ENCODE data around the gene PSTPIP1. TPM values are rescaled to one million over a fixed set of nuclear protein-coding genes. Genes with fewer than 3 reads are reported as not detected.

The PSTPIP1 gene
- total RNA-seq, 2 experiments from 2014 or later = 1.5 to 27.4 TPM

DNA sequence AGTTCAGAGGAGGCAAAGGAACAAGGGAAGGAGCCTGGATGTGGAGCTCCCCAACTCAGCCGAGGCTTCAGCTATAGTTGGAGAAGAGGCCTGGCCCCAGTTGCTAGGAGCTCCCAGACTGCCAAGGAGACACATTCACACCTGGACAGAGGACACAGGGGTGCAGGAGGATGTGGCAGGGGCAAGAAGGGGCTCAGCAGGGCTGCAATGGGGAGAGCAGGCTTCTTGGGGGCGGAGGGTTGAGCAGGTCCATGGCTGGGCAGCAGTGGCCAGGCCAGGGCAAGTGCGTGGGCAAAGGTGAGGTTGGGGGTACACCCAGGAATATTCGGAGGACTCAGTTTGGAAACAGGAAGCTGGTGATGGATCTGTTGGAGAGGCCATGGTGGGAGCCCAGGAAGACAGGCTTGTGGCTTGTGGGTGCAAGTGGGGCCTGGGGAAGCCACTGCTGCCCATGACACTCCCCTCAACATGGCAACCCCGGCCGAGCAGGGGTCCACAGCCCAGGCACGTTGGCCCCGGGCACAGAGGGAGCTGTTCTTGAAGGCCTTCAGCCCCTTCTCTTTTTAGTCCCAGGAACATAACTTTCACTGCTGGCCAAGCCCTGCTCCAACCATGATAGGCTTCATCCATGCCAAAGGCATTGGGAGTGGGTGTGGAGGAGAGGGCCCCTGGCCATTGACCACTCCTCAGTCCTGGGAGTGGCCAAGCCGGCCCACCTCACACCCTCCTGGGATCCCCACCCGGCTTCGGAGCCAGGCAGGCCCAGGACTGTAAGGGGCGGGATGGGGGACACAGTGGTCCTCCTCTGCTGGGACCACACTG is 42.7 kb downstream of the PSTPIP1 start:
- BruUV-seq (replicated peaks) = no TSS peak
- no peak for DNase-seq (ENCODE audit: low spot score)
- H3K36me3 ChIP-seq (ENCODE audit: insufficient read depth, low read length) = no peaks in the 10 kb centered on the region
- no peaks in the 10 kb centered on the region for H3K9me2 ChIP-seq (ENCODE audit: insufficient read depth, low read length)
- H2AFZ ChIP-seq (ENCODE audit: low read length) = no peak overlapping the region
- intact Hi-C loops (cut with micrococcal nuclease; ENCODE audit: unreplicated experiment) = no loop called here
- no peak overlapping the region for H3K4me2 ChIP-seq (ENCODE audit: low read length)
- no peaks in the 10 kb centered on the region for H3K79me2 ChIP-seq (ENCODE audit: insufficient read depth, low read depth, low read length)
- POLR2A ChIA-PET = interaction anchor here (0.5 kb wide), 1 partner anchor 16 kb away, joined by 3 read pairs; no protein-coding TSS in a partner anchor
- CTCF ChIA-PET (ENCODE audit: unreplicated experiment) = no interaction called here
- no peak overlapping the region for H3K27ac ChIP-seq (ENCODE audit: low read depth, low read length, poor library complexity, severe bottlenecking)
- H3K4me1 ChIP-seq (ENCODE audit: insufficient read depth, low read length, poor library complexity, severe bottlenecking) = no peaks in the 10 kb centered on the region
- no peaks in the 10 kb centered on the region for H4K20me1 ChIP-seq (ENCODE audit: insufficient read depth, low read length)
- H3K4me3 ChIP-seq (ENCODE audit: low read depth, low read length, poor library complexity, severe bottlenecking) = no peak overlapping the region
- peaks cover 10% of the 10 kb centered on the region; the same call in 1 of the 2 replicates for H3K9me3 ChIP-seq (ENCODE audit: low read length)
- TF ChIP-seq EZH2phosphoT487 (IDR thresholded peaks at IDR 0.05; ENCODE audit: borderline replicate concordance, low read depth, low read length) = no peak
- TF ChIP-seq, protein P1, sequence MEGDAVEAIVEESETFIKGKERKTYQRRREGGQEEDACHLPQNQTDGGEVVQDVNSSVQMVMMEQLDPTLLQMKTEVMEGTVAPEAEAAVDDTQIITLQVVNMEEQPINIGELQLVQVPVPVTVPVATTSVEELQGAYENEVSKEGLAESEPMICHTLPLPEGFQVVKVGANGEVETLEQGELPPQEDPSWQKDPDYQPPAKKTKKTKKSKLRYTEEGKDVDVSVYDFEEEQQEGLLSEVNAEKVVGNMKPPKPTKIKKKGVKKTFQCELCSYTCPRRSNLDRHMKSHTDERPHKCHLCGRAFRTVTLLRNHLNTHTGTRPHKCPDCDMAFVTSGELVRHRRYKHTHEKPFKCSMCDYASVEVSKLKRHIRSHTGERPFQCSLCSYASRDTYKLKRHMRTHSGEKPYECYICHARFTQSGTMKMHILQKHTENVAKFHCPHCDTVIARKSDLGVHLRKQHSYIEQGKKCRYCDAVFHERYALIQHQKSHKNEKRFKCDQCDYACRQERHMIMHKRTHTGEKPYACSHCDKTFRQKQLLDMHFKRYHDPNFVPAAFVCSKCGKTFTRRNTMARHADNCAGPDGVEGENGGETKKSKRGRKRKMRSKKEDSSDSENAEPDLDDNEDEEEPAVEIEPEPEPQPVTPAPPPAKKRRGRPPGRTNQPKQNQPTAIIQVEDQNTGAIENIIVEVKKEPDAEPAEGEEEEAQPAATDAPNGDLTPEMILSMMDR (conservative IDR thresholded peaks at IDR 0.05; ENCODE audit: low read length) = no peak

DNA sequence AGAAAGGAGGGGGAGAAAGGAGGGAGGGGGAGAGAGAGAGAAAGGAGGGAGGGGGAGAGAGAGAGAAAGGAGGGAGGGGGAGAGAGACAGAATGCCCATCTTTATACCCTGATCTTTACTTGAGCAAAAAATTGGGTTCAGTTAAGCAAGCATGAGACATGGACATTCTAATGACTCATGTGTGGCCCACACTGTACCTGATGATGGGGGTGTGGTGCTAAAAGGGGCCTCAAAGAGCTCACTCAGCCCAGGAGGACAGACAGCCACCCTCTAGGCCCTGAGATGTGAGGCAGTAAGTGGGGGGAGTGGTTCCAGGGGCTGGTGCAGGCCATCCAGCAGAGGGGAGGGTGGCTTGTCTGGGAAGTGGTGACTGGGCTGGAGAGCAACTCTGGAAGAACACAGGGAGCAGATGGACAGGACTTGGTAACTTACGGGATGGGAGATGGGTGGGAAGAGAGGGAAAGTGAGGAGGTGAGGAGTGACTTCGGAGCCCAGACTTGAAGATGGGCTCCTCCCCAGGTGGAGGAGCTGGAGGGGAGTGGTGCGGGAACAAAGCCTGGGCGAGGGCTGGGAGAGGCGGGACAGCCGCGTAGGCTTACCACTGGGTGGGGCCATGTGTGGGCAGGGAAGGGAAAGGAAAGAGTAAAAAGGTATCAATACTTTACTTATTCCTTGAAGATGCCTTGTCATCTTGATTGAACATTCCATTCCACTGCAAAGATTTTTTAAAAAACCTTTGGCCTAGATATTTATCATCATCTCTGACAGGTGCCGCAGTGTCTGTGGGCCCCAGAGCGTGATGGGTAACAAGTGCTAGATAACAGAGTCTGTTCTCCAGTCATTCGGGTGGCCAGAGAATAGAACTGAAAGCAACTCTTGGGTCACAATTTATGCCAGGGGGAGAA is 43.6 kb downstream of the PSTPIP1 start:
- TF ChIP-seq, protein P1 (conservative IDR thresholded peaks at IDR 0.05; ENCODE audit: low read length) = no peak
- no peak for TF ChIP-seq EZH2phosphoT487 (IDR thresholded peaks at IDR 0.05; ENCODE audit: borderline replicate concordance, low read depth, low read length)
- intact Hi-C loops (cut with micrococcal nuclease; ENCODE audit: unreplicated experiment) = no loop called here
- Histone ChIP-seq H3K27ac (ENCODE audit: low read depth, low read length, poor library complexity, severe bottlenecking) (no peak overlapping the region), H2AFZ (ENCODE audit: low read length) (no peak overlapping the region), H3K4me2 (ENCODE audit: low read length) (no peak overlapping the region), H3K4me3 (ENCODE audit: low read depth, low read length, poor library complexity, severe bottlenecking) (no peak overlapping the region), H3K4me1 (ENCODE audit: insufficient read depth, low read length, poor library complexity, severe bottlenecking) (no peaks in the 10 kb centered on the region), H3K79me2 (ENCODE audit: insufficient read depth, low read depth, low read length) (no peaks in the 10 kb centered on the region), H4K20me1 (ENCODE audit: insufficient read depth, low read length) (no peaks in the 10 kb centered on the region), H3K9me3 (ENCODE audit: low read length) (peaks cover 10% of the 10 kb centered on the region; the same call in 1 of the 2 replicates), H3K36me3 (ENCODE audit: insufficient read depth, low read length) (no peaks in the 10 kb centered on the region), H3K9me2 (ENCODE audit: insufficient read depth, low read length) (no peaks in the 10 kb centered on the region)
- DNase-seq (ENCODE audit: low spot score) = no peak
- POLR2A ChIA-PET = no interaction called here
- no TSS peak for BruUV-seq (replicated peaks)
- CTCF ChIA-PET (ENCODE audit: unreplicated experiment) = no interaction called here

Data from OCI-LY7 (cell line).